GM12878 (cell line): Measurements from ENCODE around the gene DNHD1. TPM values are rescaled to one million over a fixed set of nuclear protein-coding genes. Genes with fewer than 3 reads are reported as not detected.
A peak's percentile ranks its signal among the peaks of the same experiment; 100 is the strongest.

Experiments used
- BMI1 ChIP-seq: fragments of 450-650 bp; IDR thresholded peaks from 2 replicates; pipeline ENCODE4 v1.6.1; 2016; ENCODE audit warnings: mild to moderate bottlenecking, moderate library complexity, borderline replicate concordance
- IRF5 ChIP-seq: fragments of 450-650 bp; IDR thresholded peaks from 2 replicates; pipeline ENCODE4 v1.6.1; 2017; ENCODE audit warnings: borderline replicate concordance
- KLF5 ChIP-seq: fragments of 450-650 bp; IDR thresholded peaks from 2 replicates; pipeline ENCODE4 v1.6.1; 2014; ENCODE audit warnings: mild to moderate bottlenecking; ENCODE audit not compliant: partially characterized antibody
- NRF1 ChIP-seq: conservative IDR thresholded peaks from 2 replicates; pipeline ENCODE4 v1.6.1; 2011; ENCODE audit warnings: mild to moderate bottlenecking, low read depth, low read length, improper control_type of control experiment
- REST ChIP-seq: IDR thresholded peaks from 2 replicates; pipeline ENCODE4 v1.6.1; 2012; ENCODE audit warnings: mild to moderate bottlenecking, low read depth, low read length
- WRNIP1 ChIP-seq: IDR thresholded peaks from 2 replicates; pipeline ENCODE4 v1.6.1; 2011; ENCODE audit warnings: low read depth, low read length, improper control_type of control experiment, borderline replicate concordance
- YBX1 ChIP-seq: fragments of 450-650 bp; IDR thresholded peaks from 2 replicates; pipeline ENCODE4 v1.6.1; 2016; ENCODE audit warnings: antibody characterized with exemption
- ZNF207 ChIP-seq: fragments of 450-650 bp; IDR thresholded peaks from 2 replicates; pipeline ENCODE4 v1.6.1; 2014; ENCODE audit warnings: antibody characterized with exemption, mild to moderate bottlenecking, borderline replicate concordance
- ZNF687 ChIP-seq: fragments of 450-650 bp; IDR thresholded peaks from 2 replicates; pipeline ENCODE4 v1.6.1; 2017; ENCODE audit warnings: mild to moderate bottlenecking, moderate library complexity
- polyA plus RNA-seq, 11 experiments: library from polyadenylated mRNA; depleted of rRNA in 4 of 11; unstranded in 6 of 11; stranded (reverse) in 5 of 11; fragments of >200 nt; fragmentation: Nextera tagmentation in 4 of 11; fragmentation: Illumina TruSeq in 1 of 11; extraction: Ambion mirVana in 4 of 11; extraction: Trizol in 1 of 11; gene quantifications; 1 replicate in 1 of 11; 2 replicates in 10 of 11; pipeline versions ENCODE4 v1.2.1 to v1.2.3, GENCODE V29; 2011 to 2016; ENCODE audit warnings: inconsistent platforms in 2 of 11, missing spikeins in 2 of 11, low read depth in 1 of 11
- total RNA-seq, 4 experiments: library from RNA; depleted of rRNA in 3 of 4; stranded (reverse); fragments of >200 nt in 3 of 4; fragmentation: Illumina TruSeq in 1 of 4; extraction: Trizol in 1 of 4; gene quantifications; 2 replicates each; pipeline versions ENCODE4 v1.2.1 to v1.2.3, GENCODE V29; 2013 to 2021
- TF ChIP-seq, protein P1 (sequence below), 3 experiments: IDR thresholded peaks in 2 of 3; conservative IDR thresholded peaks in 1 of 3; 2 replicates each; pipeline ENCODE4 v1.5.1; 2011; ENCODE audit warnings: low read depth in 3 of 3, low read length in 3 of 3, mild to moderate bottlenecking in 3 of 3, control low read depth in 2 of 3, moderate library complexity in 2 of 3, inconsistent platforms in 1 of 3, mixed read lengths in 1 of 3; ENCODE audit not compliant: control insufficient read depth in 2 of 3, insufficient read depth in 1 of 3; ENCODE audit errors: extremely low read depth in 1 of 3
- TF ChIP-seq, protein P2 (sequence below): fragments of 450-650 bp; formaldehyde crosslinking; IDR thresholded peaks from 2 replicates; pipeline ENCODE4 v1.4.0; 2022; ENCODE audit warnings: mild to moderate bottlenecking, moderate library complexity

The DNHD1 gene
- total and polyA plus RNA-seq, 10 of the 15 experiments (the other 5 are each of a cell fraction or from before 2014, with no cell fraction given) = 0.99 to 16.9 (median 8.6) TPM

GRCh38 chr11:6612213-6613041, 115.3 kb downstream of the DNHD1 start, which contains the start of gene TAF10 (continued):
- TF ChIP-seq ZNF687 (peak; percentile 78), REST (no peak), BMI1 (no peak), IRF5 (no peak), ZNF207 (peak; percentile 75; the same call in 1 of the 2 replicates), NRF1 (no peak), WRNIP1 (no peak), KLF5 (peak; percentile 76), YBX1 (no peak)
- TF ChIP-seq, protein P1, sequence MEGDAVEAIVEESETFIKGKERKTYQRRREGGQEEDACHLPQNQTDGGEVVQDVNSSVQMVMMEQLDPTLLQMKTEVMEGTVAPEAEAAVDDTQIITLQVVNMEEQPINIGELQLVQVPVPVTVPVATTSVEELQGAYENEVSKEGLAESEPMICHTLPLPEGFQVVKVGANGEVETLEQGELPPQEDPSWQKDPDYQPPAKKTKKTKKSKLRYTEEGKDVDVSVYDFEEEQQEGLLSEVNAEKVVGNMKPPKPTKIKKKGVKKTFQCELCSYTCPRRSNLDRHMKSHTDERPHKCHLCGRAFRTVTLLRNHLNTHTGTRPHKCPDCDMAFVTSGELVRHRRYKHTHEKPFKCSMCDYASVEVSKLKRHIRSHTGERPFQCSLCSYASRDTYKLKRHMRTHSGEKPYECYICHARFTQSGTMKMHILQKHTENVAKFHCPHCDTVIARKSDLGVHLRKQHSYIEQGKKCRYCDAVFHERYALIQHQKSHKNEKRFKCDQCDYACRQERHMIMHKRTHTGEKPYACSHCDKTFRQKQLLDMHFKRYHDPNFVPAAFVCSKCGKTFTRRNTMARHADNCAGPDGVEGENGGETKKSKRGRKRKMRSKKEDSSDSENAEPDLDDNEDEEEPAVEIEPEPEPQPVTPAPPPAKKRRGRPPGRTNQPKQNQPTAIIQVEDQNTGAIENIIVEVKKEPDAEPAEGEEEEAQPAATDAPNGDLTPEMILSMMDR (IDR thresholded peaks at IDR 0.05 in 2 of 3, conservative IDR thresholded peaks at IDR 0.05 in 1 of 3; ENCODE audit: control insufficient read depth in 2 of 3, extremely low read depth in 1 of 3, insufficient read depth in 1 of 3, low read depth in 3 of 3, low read length in 3 of 3) = peak; percentile 30 to 62 (median 42); a peak in 5 of 6 replicates
- TF ChIP-seq, protein P2, sequence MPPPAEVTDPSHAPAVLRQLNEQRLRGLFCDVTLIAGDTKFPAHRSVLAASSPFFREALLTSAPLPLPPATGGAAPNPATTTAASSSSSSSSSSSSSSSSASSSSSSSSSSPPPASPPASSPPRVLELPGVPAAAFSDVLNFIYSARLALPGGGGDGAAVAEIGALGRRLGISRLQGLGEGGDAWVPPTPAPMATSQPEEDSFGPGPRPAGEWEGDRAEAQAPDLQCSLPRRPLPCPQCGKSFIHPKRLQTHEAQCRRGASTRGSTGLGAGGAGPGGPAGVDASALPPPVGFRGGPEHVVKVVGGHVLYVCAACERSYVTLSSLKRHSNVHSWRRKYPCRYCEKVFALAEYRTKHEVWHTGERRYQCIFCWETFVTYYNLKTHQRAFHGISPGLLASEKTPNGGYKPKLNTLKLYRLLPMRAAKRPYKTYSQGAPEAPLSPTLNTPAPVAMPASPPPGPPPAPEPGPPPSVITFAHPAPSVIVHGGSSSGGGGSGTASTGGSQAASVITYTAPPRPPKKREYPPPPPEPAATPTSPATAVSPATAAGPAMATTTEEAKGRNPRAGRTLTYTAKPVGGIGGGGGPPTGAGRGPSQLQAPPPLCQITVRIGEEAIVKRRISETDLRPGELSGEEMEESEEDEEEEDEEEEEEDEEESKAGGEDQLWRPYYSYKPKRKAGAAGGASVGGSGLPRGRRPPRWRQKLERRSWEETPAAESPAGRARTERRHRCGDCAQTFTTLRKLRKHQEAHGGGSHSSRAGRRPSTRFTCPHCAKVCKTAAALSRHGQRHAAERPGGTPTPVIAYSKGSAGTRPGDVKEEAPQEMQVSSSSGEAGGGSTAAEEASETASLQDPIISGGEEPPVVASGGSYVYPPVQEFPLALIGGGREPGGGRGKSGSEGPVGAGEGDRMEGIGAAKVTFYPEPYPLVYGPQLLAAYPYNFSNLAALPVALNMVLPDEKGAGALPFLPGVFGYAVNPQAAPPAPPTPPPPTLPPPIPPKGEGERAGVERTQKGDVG (CRISPR knock-in tag) = no peak
